ENCODE data around the gene FOXO6. TPM values are rescaled to one million over a fixed set of nuclear protein-coding genes. Genes with fewer than 3 reads are reported as not detected.

Gene FOXO6
- total RNA-seq, 5 donors from 2014 or later (not counting 1 experiment from before 2014, with no cell fraction given), result 0.13 to 0.70 (median 0.63) TPM; not detected in 2

DNA sequence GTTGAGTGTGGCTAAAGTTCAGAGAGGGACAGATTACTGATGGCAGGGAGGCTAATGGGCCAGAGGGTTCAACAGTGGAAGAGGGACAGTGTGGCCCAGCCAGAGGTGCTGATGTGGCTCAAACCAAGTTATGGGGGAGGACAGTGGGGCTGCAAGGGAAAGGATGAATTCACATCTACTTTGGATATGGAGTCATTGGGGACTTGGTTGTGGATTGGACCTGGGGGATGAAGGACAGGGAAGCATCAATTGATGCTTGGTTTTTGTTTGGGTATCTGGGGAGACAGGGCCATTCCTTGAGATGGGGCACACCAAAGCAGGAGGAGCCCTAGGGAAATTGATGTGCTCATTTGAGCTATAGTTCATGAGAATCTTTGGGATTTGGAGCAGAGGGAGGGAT lies 23.3 kb downstream of the FOXO6 start:
- no peak for ATAC-seq (replicated peaks in 1 of 4)
- Histone ChIP-seq H3K27ac (ENCODE audit: low read length) (no peak overlapping the region), H3K4me3 (ENCODE audit: control insufficient read depth in 1 of 2, extremely low read depth in 1 of 2, low read length in 1 of 2) (no peak overlapping the region), H3K27me3 (replicated peaks in 1 of 2; ENCODE audit: control insufficient read depth in 2 of 2, extremely low read depth in 1 of 2, insufficient read depth in 2 of 2, low read length in 1 of 2) (peaks cover 5 to 83% of the 10 kb centered on the region in 2 experiments), H3K4me1 (ENCODE audit: control insufficient read depth in 1 of 2, extremely low read depth in 1 of 2, insufficient read depth in 2 of 2, low read length in 2 of 2) (peaks cover 0 to 22% of the 10 kb centered on the region in 2 experiments), H3K9me3 (no peaks in the 10 kb centered on the region), H3K36me3 (ENCODE audit: control insufficient read depth in 2 of 2, extremely low read depth in 1 of 2, insufficient read depth in 1 of 2, low read length in 1 of 2) (no peaks in the 10 kb centered on the region)
- peaks cover 16 to 18% (median 17%) of the 10 kb centered on the region in 3 donors for H3K4me1 Mint-ChIP-seq
- no peaks in the 10 kb centered on the region for H3K36me3 Mint-ChIP-seq
- ChIA-PET POLR2A (no interaction called here), CTCF (no interaction called here)
- peak overlapping the region in 1 of 2 donors; percentile 33 for H3K27ac Mint-ChIP-seq
- H3K9me3 Mint-ChIP-seq, result no peaks in the 10 kb centered on the region
- DNase-seq, result no peak
- H3K27me3 Mint-ChIP-seq, result peaks cover 37 to 60% of the 10 kb centered on the region in 2 donors
- no peak overlapping the region for H3K4me3 Mint-ChIP-seq

DNA sequence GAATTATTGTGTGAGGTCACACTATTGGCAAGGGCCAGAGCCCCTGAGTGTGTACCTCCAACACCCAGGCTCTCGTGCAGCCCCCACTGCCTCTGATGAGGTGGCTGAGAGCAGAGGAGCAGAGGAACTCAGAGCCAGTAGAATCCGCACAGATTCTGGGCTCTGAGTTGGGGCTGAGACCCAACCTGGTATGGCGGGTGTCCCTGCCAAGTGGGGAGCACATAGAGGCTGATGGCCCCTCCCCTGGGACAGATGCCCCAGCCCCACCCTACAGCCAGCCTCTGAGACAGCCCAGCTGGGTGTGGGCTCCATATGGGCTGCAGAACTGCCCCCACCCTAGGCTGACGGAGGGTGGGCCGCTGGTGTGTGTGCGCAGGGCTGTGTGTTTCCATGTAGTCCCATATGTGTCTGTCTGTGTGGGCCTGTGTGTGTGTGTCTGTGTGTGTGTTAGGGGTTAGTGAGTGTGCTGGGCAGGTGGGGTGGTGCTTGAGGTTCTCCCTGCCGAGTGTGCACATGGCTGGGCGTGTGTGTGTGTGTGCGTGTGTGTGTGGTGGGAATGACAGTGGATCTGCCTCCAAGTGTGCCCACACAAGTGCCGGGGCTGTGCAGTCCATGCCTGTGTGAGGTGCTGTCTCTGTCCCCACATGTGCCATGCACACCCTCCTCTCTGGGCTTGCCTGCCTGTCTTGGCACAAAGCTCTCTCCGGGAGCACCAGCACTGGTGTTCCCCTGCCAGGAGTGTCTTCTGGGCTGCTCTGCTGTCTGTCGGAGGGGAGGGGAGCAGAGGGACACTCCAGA lies 24.4 kb downstream of the FOXO6 start:
- no peak for DNase-seq
- Histone ChIP-seq H3K27ac (ENCODE audit: low read length) (no peak overlapping the region), H3K27me3 (replicated peaks in 1 of 2; ENCODE audit: control insufficient read depth in 2 of 2, extremely low read depth in 1 of 2, insufficient read depth in 2 of 2, low read length in 1 of 2) (peaks cover 5 to 73% of the 10 kb centered on the region in 2 experiments), H3K4me1 (ENCODE audit: control insufficient read depth in 1 of 2, extremely low read depth in 1 of 2, insufficient read depth in 2 of 2, low read length in 2 of 2) (peaks cover 0 to 22% of the 10 kb centered on the region in 2 experiments), H3K9me3 (no peaks in the 10 kb centered on the region), H3K4me3 (ENCODE audit: control insufficient read depth in 1 of 2, extremely low read depth in 1 of 2, low read length in 1 of 2) (no peak overlapping the region), H3K36me3 (ENCODE audit: control insufficient read depth in 2 of 2, extremely low read depth in 1 of 2, insufficient read depth in 1 of 2, low read length in 1 of 2) (no peaks in the 10 kb centered on the region)
- 71% methylated on average over 9 of the region's 12 CpGs for WGBS (ENCODE audit: insufficient coverage)
- Mint-ChIP-seq H3K4me1 (peaks cover 13 to 14% (median 13%) of the 10 kb centered on the region in 3 donors), H3K27ac (peak overlapping the region in 1 of 2 donors; percentile 14), H3K27me3 (peaks cover 31 to 50% of the 10 kb centered on the region in 2 donors), H3K9me3 (no peaks in the 10 kb centered on the region), H3K36me3 (no peaks in the 10 kb centered on the region), H3K4me3 (no peak overlapping the region)
- POLR2A ChIA-PET, result no interaction called here
- CTCF ChIA-PET, result no interaction called here
- ATAC-seq (replicated peaks in 1 of 4), result no peak

DNA sequence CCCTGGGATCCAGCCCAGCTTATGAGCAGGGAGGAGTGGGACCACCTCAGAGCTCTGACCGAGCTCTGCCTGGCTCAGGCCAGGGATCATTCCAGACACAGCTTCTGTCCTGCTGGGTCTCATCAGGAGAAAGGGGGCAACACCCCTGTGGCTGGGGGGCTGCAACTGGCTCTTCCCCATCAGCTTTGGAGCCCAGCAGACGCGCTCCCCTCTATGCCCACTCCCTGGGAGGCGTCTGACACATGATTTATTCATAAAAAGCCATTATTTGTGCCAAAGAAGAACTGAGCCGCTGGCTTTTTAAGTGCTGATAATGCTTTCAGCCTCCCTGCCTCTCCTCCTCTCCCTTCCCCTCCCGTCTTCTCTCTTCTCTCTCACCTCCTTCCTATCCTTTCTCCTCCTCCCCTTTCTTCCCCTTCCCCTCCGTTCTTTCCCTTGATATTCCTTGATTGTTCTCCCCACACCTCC lies 25.0 kb downstream of the FOXO6 start:
- ChIA-PET CTCF (no interaction called here), POLR2A (no interaction called here)
- Histone ChIP-seq H3K4me1 (ENCODE audit: control insufficient read depth in 1 of 2, extremely low read depth in 1 of 2, insufficient read depth in 2 of 2, low read length in 2 of 2) (peaks cover 0 to 16% of the 10 kb centered on the region in 2 experiments), H3K27ac (ENCODE audit: low read length) (no peak overlapping the region), H3K36me3 (ENCODE audit: control insufficient read depth in 2 of 2, extremely low read depth in 1 of 2, insufficient read depth in 1 of 2, low read length in 1 of 2) (no peaks in the 10 kb centered on the region), H3K4me3 (ENCODE audit: control insufficient read depth in 1 of 2, extremely low read depth in 1 of 2, low read length in 1 of 2) (no peak overlapping the region), H3K27me3 (replicated peaks in 1 of 2; ENCODE audit: control insufficient read depth in 2 of 2, extremely low read depth in 1 of 2, insufficient read depth in 2 of 2, low read length in 1 of 2) (peaks cover 5 to 70% of the 10 kb centered on the region in 2 experiments), H3K9me3 (no peaks in the 10 kb centered on the region)
- Mint-ChIP-seq H3K36me3 (no peaks in the 10 kb centered on the region), H3K27ac (no peak overlapping the region), H3K4me3 (no peak overlapping the region), H3K9me3 (no peaks in the 10 kb centered on the region), H3K4me1 (peaks cover 10 to 13% (median 11%) of the 10 kb centered on the region in 3 donors), H3K27me3 (peaks cover 31 to 46% of the 10 kb centered on the region in 2 donors)
- DNase-seq (no peak), ATAC-seq (replicated peaks in 1 of 4) (no peak)
- WGBS (ENCODE audit: insufficient coverage), result 50% methylated on average over 7 of the region's 7 CpGs

DNA sequence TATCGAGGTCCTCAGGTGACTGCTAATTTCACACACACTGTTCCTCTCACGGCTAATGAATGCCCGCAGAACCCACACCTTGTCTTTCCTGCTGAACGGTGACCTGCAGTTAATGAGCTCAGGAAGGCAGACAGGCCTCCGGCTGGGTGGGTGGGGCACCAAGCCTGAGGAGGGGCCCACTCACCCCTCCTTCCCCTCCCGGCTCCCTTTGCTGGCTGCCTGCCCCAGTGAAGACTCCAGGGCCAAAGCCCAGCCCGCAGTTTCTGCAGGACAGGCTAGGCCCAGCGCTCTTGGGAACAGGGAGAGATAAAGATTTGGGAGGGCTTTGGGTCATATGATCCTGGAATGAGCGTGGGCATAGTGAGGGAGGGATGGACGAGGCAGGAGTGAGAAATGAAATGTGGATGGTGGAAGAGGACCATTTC lies 26.4 kb downstream of the FOXO6 start:
- Mint-ChIP-seq H3K4me1 (peaks cover 8 to 12% (median 8%) of the 10 kb centered on the region in 3 donors), H3K27ac (no peak overlapping the region), H3K27me3 (peaks cover 31 to 42% of the 10 kb centered on the region in 2 donors), H3K36me3 (no peaks in the 10 kb centered on the region), H3K4me3 (no peak overlapping the region), H3K9me3 (no peaks in the 10 kb centered on the region)
- ChIA-PET CTCF (no interaction called here), POLR2A (no interaction called here)
- WGBS (ENCODE audit: insufficient coverage), result 36% methylated on average over 8 of the region's 10 CpGs
- H3K4me3 ChIP-seq (ENCODE audit: control insufficient read depth in 1 of 2, extremely low read depth in 1 of 2, low read length in 1 of 2), result no peak overlapping the region
- H3K36me3 ChIP-seq (ENCODE audit: control insufficient read depth in 2 of 2, extremely low read depth in 1 of 2, insufficient read depth in 1 of 2, low read length in 1 of 2), result no peaks in the 10 kb centered on the region
- peaks cover 0 to 8% of the 10 kb centered on the region in 2 experiments for H3K4me1 ChIP-seq (ENCODE audit: control insufficient read depth in 1 of 2, extremely low read depth in 1 of 2, insufficient read depth in 2 of 2, low read length in 2 of 2)
- peaks cover 5 to 74% of the 10 kb centered on the region in 2 experiments for H3K27me3 ChIP-seq (replicated peaks in 1 of 2; ENCODE audit: control insufficient read depth in 2 of 2, extremely low read depth in 1 of 2, insufficient read depth in 2 of 2, low read length in 1 of 2)
- ATAC-seq (replicated peaks in 1 of 4), result no peak
- no peak for DNase-seq
- no peak overlapping the region for H3K27ac ChIP-seq (ENCODE audit: low read length)
- no peaks in the 10 kb centered on the region for H3K9me3 ChIP-seq

DNA sequence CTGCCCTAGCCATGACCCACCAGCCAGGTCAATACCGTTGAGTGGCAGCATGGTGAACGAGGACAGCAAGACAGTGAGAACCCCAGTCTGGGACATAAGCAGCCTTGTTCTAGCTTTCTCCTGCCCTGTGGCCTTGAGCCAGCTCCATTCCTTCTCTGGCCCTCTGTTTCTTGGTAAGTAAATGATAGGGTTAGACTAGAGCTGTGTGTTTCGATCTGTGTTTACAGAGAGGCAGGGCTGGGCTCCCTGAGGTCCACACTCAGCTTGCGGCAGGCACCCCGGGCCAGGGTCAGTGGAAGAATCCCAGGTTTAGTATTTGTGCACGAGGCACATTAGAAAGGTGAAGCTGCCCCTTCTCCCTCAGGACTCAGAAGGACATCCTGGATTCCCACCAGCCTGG lies 27.3 kb downstream of the FOXO6 start:
- Mint-ChIP-seq H3K36me3 (no peaks in the 10 kb centered on the region), H3K4me3 (no peak overlapping the region), H3K27ac (no peak overlapping the region), H3K27me3 (peaks cover 24 to 36% of the 10 kb centered on the region in 2 donors), H3K9me3 (no peaks in the 10 kb centered on the region), H3K4me1 (peaks cover 3 to 4% (median 3%) of the 10 kb centered on the region in 3 donors)
- no peak overlapping the region for H3K27ac ChIP-seq (ENCODE audit: low read length)
- H3K36me3 ChIP-seq (ENCODE audit: control insufficient read depth in 2 of 2, extremely low read depth in 1 of 2, insufficient read depth in 1 of 2, low read length in 1 of 2), result no peaks in the 10 kb centered on the region
- CTCF ChIA-PET, result no interaction called here
- POLR2A ChIA-PET, result no interaction called here
- H3K4me3 ChIP-seq (ENCODE audit: control insufficient read depth in 1 of 2, extremely low read depth in 1 of 2, low read length in 1 of 2), result no peak overlapping the region
- ATAC-seq (replicated peaks in 1 of 4) (no peak), DNase-seq (no peak)
- peaks cover 0 to 2% of the 10 kb centered on the region in 2 experiments for H3K4me1 ChIP-seq (ENCODE audit: control insufficient read depth in 1 of 2, extremely low read depth in 1 of 2, insufficient read depth in 2 of 2, low read length in 2 of 2)
- H3K9me3 ChIP-seq, result no peaks in the 10 kb centered on the region
- peaks cover 5 to 66% of the 10 kb centered on the region in 2 experiments for H3K27me3 ChIP-seq (replicated peaks in 1 of 2; ENCODE audit: control insufficient read depth in 2 of 2, extremely low read depth in 1 of 2, insufficient read depth in 2 of 2, low read length in 1 of 2)
- 72% methylated on average over 5 of the region's 6 CpGs for WGBS (ENCODE audit: insufficient coverage)

GRCh38 chr1:41389009-41389408 lies 27.8 kb downstream of the FOXO6 start:
- POLR2A ChIA-PET, result no interaction called here
- no peak for ATAC-seq (replicated peaks in 1 of 4)

More at GRCh38 chr1:41389009-41389408, 27.8 kb downstream of the FOXO6 start:
- Histone ChIP-seq H3K27ac (ENCODE audit: low read length) (no peak overlapping the region), H3K4me1 (ENCODE audit: control insufficient read depth in 1 of 2, extremely low read depth in 1 of 2, insufficient read depth in 2 of 2, low read length in 2 of 2) (no peaks in the 10 kb centered on the region), H3K27me3 (replicated peaks in 1 of 2; ENCODE audit: control insufficient read depth in 2 of 2, extremely low read depth in 1 of 2, insufficient read depth in 2 of 2, low read length in 1 of 2) (peaks cover under 1 to 64% of the 10 kb centered on the region in 2 experiments), H3K9me3 (no peaks in the 10 kb centered on the region), H3K36me3 (ENCODE audit: control insufficient read depth in 2 of 2, extremely low read depth in 1 of 2, insufficient read depth in 1 of 2, low read length in 1 of 2) (no peaks in the 10 kb centered on the region), H3K4me3 (ENCODE audit: control insufficient read depth in 1 of 2, extremely low read depth in 1 of 2, low read length in 1 of 2) (no peak overlapping the region)
- no peaks in the 10 kb centered on the region for H3K9me3 Mint-ChIP-seq
- no peak overlapping the region for H3K27ac Mint-ChIP-seq
- CTCF ChIA-PET, result no interaction called here
- no peak for DNase-seq
- 83% methylated on average over 1 of the region's 2 CpGs for WGBS (ENCODE audit: insufficient coverage)
- H3K4me1 Mint-ChIP-seq, result no peaks in the 10 kb centered on the region
- H3K4me3 Mint-ChIP-seq, result no peak overlapping the region
- peaks cover 20 to 31% of the 10 kb centered on the region in 2 donors for H3K27me3 Mint-ChIP-seq
- H3K36me3 Mint-ChIP-seq, result no peaks in the 10 kb centered on the region
